GM12875 (cell line): ENCODE data around the gene VSIG10L2.

ENCODE experiments used
- H3K4me3 ChIP-seq: one replicate; pipeline ENCODE4 v1.5.1; 2011; ENCODE audit warnings: low read depth, low read length, control low read depth
- TF ChIP-seq, protein P1 (sequence below): IDR thresholded peaks from 2 replicates; pipeline ENCODE4 v1.5.1; 2011; ENCODE audit warnings: low read depth, mild to moderate bottlenecking, control low read depth, inconsistent platforms, low read length, moderate library complexity, borderline replicate concordance; ENCODE audit not compliant: insufficient read depth

The VSIG10L2 gene

DNA sequence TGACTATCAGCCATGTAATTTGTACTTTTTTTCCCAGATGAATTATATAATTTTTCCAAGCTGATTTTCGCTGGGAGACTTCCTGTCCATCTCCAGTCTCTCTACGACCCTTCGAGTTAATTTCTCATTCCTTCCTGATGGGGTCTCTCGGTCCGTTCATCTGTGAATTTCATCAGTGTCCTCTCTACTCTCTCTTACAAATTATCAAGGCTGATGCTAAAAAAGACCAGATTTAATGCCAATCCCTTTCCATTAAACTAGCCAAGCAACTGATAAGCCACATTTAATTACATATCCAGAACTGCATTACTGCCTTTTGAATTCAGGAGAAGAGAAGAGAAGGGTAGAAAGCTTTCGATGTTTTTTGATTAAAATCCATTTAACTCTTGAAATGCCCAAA is 25.8 kb downstream of the VSIG10L2 start:
- H3K4me3 ChIP-seq, result no peak overlapping the region
- TF ChIP-seq, protein P1, sequence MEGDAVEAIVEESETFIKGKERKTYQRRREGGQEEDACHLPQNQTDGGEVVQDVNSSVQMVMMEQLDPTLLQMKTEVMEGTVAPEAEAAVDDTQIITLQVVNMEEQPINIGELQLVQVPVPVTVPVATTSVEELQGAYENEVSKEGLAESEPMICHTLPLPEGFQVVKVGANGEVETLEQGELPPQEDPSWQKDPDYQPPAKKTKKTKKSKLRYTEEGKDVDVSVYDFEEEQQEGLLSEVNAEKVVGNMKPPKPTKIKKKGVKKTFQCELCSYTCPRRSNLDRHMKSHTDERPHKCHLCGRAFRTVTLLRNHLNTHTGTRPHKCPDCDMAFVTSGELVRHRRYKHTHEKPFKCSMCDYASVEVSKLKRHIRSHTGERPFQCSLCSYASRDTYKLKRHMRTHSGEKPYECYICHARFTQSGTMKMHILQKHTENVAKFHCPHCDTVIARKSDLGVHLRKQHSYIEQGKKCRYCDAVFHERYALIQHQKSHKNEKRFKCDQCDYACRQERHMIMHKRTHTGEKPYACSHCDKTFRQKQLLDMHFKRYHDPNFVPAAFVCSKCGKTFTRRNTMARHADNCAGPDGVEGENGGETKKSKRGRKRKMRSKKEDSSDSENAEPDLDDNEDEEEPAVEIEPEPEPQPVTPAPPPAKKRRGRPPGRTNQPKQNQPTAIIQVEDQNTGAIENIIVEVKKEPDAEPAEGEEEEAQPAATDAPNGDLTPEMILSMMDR, result no peak

DNA sequence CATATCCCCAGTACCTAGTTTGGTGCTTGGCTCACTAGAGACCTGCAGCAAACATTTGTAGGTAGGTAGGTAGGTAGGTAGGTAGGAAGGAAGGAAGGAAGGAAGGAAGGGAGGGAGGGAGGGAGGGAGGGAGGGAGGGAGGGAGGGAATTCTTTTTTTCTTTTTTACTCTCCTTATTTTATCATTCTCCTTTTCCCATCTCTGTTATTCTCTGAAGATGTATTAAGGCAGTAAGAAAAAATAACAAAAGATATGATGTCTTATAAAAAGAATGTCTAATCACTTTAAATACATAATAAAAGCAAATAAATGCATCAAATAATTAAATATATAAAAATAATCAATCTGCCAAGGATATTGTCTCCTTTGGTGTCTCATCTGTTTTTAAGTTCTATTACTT is 28.4 kb downstream of the VSIG10L2 start:
- TF ChIP-seq, protein P1, result no peak

DNA sequence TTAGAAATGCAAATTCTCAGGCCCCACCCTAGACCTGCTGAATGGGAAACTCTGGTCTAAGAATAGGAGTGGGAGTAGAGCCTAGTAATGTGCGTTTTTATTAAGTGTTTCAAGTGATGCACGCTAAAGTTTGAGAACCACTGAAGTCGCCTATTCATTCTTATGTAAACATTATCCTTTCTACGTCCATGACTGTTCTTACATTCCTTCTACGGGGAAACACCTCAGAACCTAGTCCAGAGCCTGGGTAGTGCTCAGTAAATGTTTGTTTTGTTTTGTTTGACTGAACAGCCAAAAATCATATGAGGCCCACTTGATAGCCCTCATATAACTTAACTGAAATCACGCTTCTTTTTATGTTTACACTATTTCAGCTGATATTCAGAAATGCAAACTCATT is 29.8 kb downstream of the VSIG10L2 start:
- no peak overlapping the region for H3K4me3 ChIP-seq
- TF ChIP-seq, protein P1, result no peak

More for the DNA sequence above, 28.4 kb downstream of the VSIG10L2 start:
- no peak overlapping the region for H3K4me3 ChIP-seq

DNA sequence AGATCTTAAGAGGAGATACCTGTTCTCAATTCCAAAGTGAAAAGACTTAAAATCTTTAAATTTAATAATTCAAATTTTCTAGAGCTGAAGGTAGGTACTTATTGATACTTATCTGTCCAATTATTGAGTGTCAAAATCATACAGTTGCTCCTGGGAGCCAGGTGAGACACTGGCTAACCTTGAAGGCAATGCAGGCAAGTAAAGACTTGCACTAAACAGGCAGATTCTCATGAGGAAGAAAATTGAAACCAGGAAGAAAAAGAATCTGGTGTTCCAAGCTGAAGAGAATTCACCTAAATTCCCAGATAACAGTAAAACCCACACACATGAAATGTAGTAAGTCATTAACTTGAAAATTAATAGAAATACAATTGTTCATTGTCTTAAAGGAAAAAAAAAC is 30.3 kb downstream of the VSIG10L2 start:
- TF ChIP-seq, protein P1, result no peak
- H3K4me3 ChIP-seq, result no peak overlapping the region

DNA sequence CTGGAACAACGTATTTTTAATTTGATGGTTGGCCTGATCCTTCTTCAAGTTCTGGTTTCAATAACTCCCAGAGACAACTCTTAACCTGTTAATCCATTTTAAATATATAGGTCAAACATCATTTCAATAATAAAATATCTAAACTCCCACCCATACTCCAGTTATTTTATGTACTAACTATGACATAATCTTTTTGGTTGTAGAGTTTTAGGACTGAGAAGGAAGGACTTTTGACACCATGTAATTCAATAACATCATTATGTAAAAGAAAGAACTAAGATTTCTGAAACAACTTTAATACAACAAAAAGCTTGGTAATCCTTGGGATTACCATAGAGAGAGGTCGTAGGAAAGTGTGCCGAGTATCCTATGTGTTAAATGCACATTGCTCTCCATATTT is 31.5 kb downstream of the VSIG10L2 start:
- TF ChIP-seq, protein P1, result no peak
- no peak overlapping the region for H3K4me3 ChIP-seq

DNA sequence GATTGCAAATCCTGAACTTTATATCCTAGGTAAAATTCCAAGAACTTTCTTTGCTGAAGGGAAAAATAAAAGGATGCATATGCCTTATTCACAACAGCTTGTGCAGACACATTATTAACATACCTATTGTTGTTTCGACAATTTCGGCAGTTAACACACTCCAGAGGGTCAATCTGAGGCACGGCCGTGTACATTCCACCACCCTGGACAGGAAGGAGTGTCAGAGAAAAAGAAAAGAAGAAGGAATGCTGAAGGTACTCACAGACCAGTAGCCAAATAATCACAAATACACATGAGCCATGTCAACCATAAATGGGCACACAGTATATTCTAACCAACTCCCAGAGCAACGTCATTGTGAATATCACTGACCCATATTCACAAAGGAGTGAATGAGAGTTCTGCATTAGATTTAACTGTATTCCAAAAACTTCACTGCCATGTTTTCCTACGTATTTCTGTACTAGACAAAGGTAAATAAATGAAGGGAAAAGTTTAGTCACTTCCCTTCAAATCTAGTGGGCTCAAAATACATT is 32.4 kb downstream of the VSIG10L2 start:
- TF ChIP-seq, protein P1, result no peak
- H3K4me3 ChIP-seq, result no peak overlapping the region

DNA sequence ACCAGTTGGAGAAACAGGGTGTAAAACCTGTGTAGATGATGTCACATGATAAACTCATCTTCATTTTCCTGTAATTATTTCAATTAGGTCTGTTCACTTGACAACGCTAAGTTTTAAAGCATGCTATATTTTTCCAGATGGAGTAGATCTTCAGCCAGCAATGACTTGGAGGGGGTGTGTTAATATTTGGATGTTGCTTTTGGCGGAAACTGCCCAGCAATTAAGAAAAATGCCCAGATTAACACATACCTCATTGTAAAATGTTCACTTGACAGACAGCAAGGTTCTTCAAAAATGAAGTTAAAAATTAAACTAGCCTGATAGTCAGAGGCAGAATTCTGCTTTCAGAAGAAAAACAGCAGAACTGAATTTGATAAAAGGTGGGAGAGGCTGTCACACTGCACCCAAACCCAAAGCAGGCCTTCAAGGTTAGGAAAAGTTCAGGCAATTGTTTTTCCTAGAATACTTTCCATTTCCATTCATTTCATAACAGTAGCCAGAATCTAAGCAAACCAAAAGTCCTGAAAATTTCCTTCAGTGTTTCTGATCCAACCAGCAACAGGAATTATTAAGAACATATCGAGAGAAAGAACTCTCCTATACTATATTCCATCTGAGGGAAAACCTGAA is 33.0 kb downstream of the VSIG10L2 start:
- TF ChIP-seq, protein P1, result no peak
- no peak overlapping the region for H3K4me3 ChIP-seq
